HL-60/S4 treated with phorbol 12-myristate 13-acetate at 8.2 ng/mL for 4 days and 3 days (cell line): ENCODE data around the gene PSAPL1.

Source experiments
- in situ Hi-C: fragments of 300-500 bp; cut with MboI; formaldehyde crosslinking; loops from 2 replicates; pipeline ENCODE4 v1.15.0; 2022; ENCODE audit warnings: low sequenced_read_pairs

The PSAPL1 gene

GRCh38 chr4:7420661-7421040 is 14.1 kb downstream of the PSAPL1 start:
- in situ Hi-C loops = no loop called here

- in situ Hi-C loops = no loop called here
Measured at GRCh38 chr4:7419961-7420660, 14.6 kb downstream of the PSAPL1 start.

- in situ Hi-C loops = no loop called here
Measured at GRCh38 chr4:7418131-7418943, 16.4 kb downstream of the PSAPL1 start.

- in situ Hi-C loops = no loop called here
Measured at GRCh38 chr4:7417639-7418038, 17.1 kb downstream of the PSAPL1 start.

- in situ Hi-C loops = no loop called here
Measured at GRCh38 chr4:7416745-7417432, 17.8 kb downstream of the PSAPL1 start.

GRCh38 chr4:7415927-7416686 is 18.6 kb downstream of the PSAPL1 start:
- in situ Hi-C loops = no loop called here

- in situ Hi-C loops = no loop called here
Measured at GRCh38 chr4:7414736-7415510, 19.8 kb downstream of the PSAPL1 start.

GRCh38 chr4:7414046-7414445 is 20.7 kb downstream of the PSAPL1 start:
- in situ Hi-C loops = no loop called here

GRCh38 chr4:7412554-7412912 is 22.2 kb downstream of the PSAPL1 start:
- in situ Hi-C loops = no loop called here

- in situ Hi-C loops = no loop called here
Measured at GRCh38 chr4:7411896-7412553, 22.7 kb downstream of the PSAPL1 start.

- in situ Hi-C loops = no loop called here
Measured at GRCh38 chr4:7411491-7411890, 23.2 kb downstream of the PSAPL1 start.

- in situ Hi-C loops = no loop called here
Measured at GRCh38 chr4:7410446-7410845, 24.3 kb downstream of the PSAPL1 start.

- in situ Hi-C loops = no loop called here
Measured at GRCh38 chr4:7408166-7408565, 26.6 kb downstream of the PSAPL1 start.

GRCh38 chr4:7403001-7403400 is 31.7 kb downstream of the PSAPL1 start:
- in situ Hi-C loops = no loop called here

- in situ Hi-C loops = no loop called here
Measured at GRCh38 chr4:7402526-7402925, 32.2 kb downstream of the PSAPL1 start.

- in situ Hi-C loops = no loop called here
Measured at GRCh38 chr4:7400671-7401298, 33.9 kb downstream of the PSAPL1 start.

- in situ Hi-C loops = no loop called here
Measured at GRCh38 chr4:7399440-7400234, 35.1 kb downstream of the PSAPL1 start.

GRCh38 chr4:7398788-7399439 is 35.8 kb downstream of the PSAPL1 start:
- in situ Hi-C loops = no loop called here
